Omental fat pad (tissue), 4 donors: ENCODE results near the gene DAW1. TPM values are rescaled to one million over a fixed set of nuclear protein-coding genes. Genes with fewer than 3 reads are reported as not detected.
A peak's percentile ranks its signal among the peaks of the same experiment; 100 is the strongest.

Source experiments
- ATAC-seq: fragments of 150-250 bp; one replicate; pipeline ENCODE4 v1.9.1; 2016; ENCODE audit warnings: mild to moderate bottlenecking, moderate library complexity; ENCODE audit not compliant: low FRiP score
- DNase-seq: peaks from one replicate; pipeline ENCODE4 v3.0.0-alpha.2; 2019; ENCODE audit warnings: low spot score
- CTCF ChIP-seq, 3 donors: fragments of 450-650 bp; IDR thresholded peaks; one replicate each; pipeline ENCODE4 v1.5.1; 2016 to 2017; ENCODE audit warnings: antibody characterized with exemption in 3 of 3, mild to moderate bottlenecking in 3 of 3, moderate library complexity in 2 of 3
- total RNA-seq, 4 donors: library from RNA; depleted of rRNA; stranded (reverse); fragments of >200 nt; gene quantifications; one replicate each; pipeline ENCODE4 v1.1.0, GENCODE V29; 2016

Gene DAW1
- total RNA-seq, 4 donors from 2014 or later = 1.9 to 11.0 TPM; not detected in 2

DNA sequence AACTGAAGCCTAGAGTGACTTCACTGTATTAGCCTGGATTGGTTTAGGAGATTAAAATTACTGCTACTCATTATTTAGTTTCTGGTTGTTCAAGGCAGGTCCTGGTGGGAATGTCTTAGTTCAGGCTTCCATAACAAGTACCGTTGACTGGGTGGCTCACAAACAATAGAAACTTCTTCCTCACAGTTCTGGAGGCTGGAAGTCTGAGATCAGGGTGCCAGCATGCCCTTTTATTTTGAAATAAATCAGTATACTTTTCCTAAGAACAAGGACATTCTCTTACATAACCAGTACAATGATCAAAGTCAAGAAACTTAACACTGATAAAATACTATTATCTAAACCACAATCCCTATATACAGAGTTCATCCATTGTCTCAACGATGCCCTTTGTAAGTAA, 4.0 kb upstream of the DAW1 start:
- no peak for TF ChIP-seq CTCF (IDR thresholded peaks at IDR 0.05)
- DNase-seq = no peak
- ATAC-seq = no peak

- ATAC-seq (peak; percentile 89), DNase-seq (no peak)
- no peak for TF ChIP-seq CTCF (IDR thresholded peaks at IDR 0.05)
Observed at GRCh38 chr2:227870710-227871374, 589 bp upstream of the DAW1 start.

DNA sequence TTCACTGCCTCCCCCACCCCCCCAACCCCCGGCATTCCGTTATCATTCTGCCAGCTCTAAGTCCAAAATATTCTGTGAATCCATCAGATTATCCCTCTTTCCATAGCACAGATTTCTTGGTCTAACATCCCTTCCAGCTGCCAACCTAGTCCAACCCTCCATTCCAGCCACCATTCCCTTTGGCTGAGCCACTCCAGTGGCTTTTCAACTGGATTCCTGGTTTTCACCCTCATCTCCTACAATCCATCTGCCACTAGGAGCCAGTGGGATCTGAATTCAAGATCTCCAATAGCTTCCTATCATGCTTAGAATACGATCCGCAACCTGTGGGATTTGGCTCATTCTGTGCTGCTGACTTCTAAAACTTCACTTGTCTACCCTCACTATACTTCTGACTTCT, 1.2 kb downstream of the DAW1 start:
- no peak for ATAC-seq

GRCh38 chr2:227876300-227876801, 4.9 kb downstream of the DAW1 start:
- no peak for TF ChIP-seq CTCF (IDR thresholded peaks at IDR 0.05)
- ATAC-seq = peak; percentile 54
- DNase-seq = no peak

More for the DNA sequence above, 1.2 kb downstream of the DAW1 start:
- TF ChIP-seq CTCF (IDR thresholded peaks at IDR 0.05) = no peak
- no peak for DNase-seq

DNA sequence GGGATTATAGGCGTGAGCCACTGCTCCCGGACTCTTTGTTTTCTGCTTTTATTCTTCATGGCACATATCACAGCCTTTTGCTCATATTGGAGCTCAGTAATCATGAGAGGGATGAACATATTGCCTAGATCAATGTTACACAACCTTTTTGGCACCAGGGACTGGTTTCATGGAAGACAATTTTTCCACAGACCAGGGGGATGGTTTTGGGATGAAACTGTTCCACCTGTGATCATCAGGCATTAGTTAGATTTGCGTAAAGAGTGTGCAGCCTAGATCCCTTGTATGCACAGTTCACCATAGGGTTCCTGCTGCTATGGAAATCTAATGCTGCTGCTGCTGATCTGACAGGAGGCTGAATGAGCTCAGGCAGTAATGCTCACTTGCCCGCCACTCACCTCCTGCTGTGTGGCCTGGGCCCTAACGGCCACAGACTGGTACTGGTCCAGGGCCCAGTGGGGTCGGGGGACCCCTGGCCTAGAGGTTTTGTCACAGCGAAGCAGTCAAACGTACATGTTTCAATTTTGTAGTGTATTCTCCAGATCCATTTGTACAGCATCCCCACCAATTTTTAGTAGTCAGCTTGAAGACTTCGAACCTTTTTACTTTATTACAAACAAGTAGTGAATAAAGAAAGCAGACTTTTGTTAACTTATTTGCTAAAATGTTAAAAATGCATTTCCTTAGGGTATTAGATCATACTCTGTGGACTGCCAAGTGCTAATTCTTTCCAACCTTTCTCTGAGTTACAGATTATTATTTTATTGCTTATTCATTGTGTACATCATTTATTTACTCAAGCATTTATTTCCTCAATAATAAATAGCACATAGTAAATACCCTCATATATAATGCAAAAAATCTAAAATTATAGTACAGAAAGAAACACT, 6.2 kb downstream of the DAW1 start:
- TF ChIP-seq CTCF (IDR thresholded peaks at IDR 0.05) = no peak
- peak; percentile 29 for ATAC-seq
- DNase-seq = no peak

DNA sequence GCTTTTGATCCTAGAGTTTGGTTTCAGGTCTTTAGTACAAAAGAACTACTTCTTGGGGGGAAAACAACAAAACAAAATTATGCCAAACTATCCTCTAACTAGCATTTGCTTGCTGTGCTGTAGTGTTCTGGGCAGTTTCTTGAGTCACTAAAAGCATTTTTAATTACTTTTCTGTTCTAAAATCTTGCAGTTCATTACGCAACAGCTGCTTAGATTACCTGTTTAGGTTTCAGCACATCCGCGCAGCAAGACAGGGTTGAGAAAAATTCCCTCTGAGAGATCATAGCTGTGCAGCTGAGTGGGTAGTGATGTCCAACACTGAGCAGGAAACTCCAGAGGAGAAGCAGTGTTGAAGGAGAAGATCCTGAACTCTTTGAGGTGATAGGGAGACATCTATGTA, 9.0 kb downstream of the DAW1 start:
- no peak for TF ChIP-seq CTCF (IDR thresholded peaks at IDR 0.05)
- no peak for ATAC-seq
- no peak for DNase-seq
